GM18870 (cell line): Measurements from ENCODE around the gene DNER.
"Not testable (repeated sequence)": the region's sequence is repeated elsewhere in the genome, so short reads cannot be mapped to it uniquely, and the experiment has no call there.

Experiments used
- ATAC-seq: cut with Tn5 transposase; IDR thresholded peaks from one replicate; pipeline ENCODE4 v1.9.1; 2021; ENCODE audit warnings: moderate library complexity; ENCODE audit not compliant: unreplicated experiment

Gene DNER

GRCh38 chr2:229350117-229350805 is 364.1 kb downstream of the DNER start:
- no peak for ATAC-seq

DNA sequence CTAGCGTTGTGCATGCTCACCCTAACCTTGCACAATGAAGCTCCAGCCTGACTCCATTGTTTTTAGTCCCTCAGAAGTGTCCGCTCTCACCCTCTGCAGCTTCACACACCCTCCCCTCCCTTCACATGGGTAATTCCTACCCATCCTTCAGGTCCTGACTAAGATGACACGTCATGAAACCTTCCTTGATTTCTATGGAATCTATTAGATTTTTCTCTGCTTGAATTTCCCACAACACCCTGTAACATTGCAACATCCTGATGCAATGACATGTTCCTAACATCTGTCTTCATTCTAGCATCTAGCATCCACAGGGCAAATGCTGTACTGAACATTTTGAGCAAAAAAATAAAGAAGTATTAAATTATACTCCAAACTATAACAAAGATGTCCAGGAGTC is 366.2 kb downstream of the DNER start:
- no peak for ATAC-seq

DNA sequence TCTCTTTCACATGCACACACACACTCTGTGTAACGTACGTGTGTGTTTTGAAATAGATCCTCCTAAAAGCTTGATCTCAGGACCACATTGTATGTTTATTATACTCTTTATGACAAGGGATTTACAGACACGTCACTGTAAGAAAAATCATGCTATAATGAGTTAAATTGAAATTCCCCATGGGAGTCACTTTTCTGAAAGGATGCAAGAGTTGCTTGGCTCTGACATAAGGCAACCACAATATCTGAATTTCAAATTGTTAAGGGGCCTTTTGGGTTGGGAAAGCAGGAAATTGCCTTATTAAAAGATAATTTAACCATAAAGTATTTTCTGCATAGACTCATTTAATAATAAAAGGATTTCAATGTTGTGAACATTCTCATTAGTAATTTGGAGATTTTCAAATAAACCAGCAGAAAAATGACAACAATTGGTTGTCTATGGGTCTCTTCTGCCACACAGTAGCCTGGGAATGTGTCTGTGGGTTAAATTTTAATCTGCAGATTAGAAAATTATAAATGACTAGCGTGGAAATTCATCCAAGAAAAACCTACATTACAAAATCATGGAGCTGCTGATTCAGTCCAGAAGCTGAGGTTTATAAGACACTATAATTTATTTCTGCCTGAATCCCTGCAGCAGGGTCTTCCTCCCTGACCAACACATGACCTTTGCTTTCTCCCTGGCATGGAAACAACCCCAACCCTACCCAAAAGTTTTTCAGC is 367.4 kb downstream of the DNER start:
- ATAC-seq = no peak

DNA sequence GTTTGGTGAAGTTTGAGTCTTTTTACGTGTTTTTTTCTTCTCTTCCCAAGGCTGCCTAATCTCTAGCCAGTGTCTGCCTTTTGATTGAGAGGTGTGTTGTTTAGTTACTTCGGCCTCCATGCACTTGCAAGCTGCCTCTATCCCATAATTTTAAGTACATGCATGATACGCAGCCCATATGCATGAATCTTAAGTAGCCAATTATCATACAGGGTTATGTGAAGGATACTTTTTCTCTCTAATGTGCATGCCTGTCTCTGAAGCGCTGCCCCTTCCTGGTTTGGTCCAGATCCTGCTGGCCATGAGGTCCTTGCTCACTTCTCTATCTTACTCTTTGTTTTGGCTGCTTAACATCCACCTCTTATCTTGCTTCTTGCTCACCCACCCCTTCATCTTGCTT is 369.4 kb downstream of the DNER start:
- no peak for ATAC-seq

DNA sequence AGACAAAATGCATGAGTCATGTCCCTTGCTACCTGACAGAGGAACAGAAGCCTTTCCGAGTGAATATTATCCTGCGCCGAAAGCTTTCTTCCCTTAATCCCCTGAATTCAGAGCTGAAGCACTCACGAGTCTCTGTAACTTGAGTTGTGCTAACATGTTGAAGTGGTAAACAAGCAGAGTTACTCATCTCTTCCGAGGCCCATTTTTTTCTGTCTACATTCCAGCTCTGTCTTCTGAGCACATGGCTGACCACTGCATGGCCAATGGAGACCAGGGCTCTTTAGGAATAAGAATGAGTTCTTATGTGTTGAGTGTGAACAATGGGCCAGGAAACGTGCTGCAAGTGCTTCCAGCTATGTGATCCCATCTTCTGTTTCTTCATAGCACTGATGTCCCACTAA is 370.2 kb downstream of the DNER start:
- ATAC-seq = no peak

DNA sequence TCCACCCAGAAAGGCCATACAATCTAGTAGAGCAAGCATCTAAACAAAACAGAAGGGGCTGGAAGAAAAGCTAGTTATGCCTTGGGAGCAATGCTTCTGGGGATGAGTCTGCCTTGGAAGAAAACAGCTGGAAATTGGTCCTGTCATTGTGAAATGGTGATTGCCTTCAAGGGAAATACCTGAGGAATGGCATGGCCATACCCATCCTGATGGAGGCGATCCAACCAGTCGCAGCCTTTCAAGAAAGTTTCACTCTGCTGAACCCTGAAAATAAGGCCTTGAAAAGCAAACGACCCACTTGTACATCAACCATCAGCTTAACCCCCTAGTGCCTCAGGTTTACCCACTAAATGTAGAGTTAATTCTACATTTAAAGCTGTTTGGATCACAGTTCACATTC is 370.7 kb downstream of the DNER start:
- no peak for ATAC-seq

- ATAC-seq = no peak
Measured at GRCh38 chr2:229342376-229342775, 372.0 kb downstream of the DNER start.

DNA sequence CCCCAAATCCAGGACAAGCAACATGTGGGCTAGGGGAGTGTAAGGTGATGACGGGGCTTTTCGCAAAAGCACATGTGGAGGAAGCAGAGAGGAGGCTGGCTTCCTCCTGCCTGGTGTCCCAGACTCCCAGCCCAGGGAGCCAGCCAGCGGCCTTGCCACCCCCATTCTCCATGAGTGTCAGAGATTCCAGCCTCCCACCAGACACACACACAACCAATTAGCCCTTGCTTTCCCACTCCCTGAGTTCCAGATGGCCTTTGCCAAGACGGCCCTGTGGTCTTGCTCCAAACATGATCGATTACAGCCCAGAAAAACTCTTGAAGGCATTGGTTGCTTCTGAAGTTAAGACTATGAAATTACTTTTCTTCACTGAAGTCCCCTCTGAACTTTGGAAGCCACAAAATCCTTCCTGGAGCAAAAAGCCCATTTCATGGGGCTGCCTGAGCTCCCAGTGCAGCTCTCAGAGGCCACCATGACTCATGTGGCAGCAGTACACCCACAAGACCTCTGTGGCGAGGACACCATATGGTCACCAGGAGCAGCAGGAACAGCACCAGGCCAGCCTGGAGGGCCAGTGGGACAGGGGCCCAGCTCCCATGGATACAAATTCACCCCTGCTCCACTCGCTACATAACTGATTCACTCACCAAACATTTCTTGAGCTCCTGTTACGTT is 374.1 kb downstream of the DNER start:
- ATAC-seq = no peak

DNA sequence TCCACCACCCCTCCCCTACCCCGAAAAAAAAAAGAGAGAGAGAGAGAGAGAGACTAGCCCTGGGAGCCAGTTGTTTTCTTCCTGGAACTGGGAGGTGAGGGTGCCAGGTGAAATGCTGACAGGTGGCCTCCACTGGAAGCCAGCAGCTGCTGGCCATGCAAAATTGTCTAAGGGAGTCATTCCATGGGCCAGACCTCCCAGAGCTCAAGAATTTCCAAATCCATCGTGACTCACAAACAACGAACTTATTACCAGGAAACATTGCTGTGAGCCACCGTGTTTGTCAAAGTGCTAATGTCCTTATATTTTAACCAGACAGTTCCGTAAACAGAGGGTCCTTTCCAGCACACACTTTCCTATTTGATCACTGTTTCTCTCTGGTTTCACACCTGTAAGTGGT is 374.7 kb downstream of the DNER start:
- no peak for ATAC-seq

- ATAC-seq = not testable (repeated sequence)
Measured at GRCh38 chr2:229339171-229339570, 375.2 kb downstream of the DNER start.

DNA sequence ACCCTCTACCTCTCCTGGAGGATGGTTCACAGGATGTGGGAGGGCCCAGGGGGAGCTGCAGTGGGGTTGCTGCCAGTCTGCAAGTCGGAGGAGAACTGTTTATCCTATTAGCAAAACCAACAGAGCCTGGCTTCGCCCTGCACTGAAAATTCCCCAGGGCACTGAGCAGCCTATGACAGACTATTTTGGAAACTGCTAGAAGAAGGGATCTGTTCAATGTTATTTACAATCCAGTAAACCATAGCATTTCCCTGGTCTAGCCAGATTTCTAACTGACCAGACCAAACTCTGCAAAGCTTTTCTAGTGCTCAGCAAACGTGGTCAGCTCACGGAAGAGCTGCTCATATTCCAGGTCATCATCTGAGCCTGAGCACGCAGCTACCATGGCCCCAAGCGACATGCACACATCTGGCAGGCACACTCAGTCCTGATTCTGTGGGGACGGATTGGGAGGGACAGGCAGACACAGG is 378.4 kb downstream of the DNER start:
- no peak for ATAC-seq

DNA sequence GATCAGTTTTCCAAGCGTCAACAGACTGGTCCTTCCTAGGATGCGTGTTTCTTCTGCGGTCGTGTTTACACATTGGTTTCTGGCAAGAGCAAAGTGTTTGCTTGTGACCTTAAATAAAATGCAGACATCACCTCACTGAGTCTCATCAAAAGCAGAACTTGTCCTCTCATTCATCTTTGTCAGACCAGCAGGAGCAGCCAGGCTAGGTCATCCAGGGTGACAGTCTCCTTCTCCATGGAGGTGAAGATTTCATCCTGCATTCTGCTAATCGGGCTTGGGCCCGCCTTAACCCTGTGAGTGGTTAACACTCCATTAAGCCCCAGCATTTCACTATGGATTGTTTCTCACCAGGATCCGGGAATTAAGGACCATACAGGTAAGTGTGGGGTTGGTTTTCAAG is 379.0 kb downstream of the DNER start:
- ATAC-seq = no peak

- no peak for ATAC-seq
Measured at GRCh38 chr2:229330952-229331351, 383.4 kb downstream of the DNER start.

- ATAC-seq = no peak
Measured at GRCh38 chr2:229319558-229319957, 394.8 kb downstream of the DNER start.

GRCh38 chr2:229314117-229314516 is 400.2 kb downstream of the DNER start:
- ATAC-seq = no peak

GRCh38 chr2:229313591-229313990 is 400.8 kb downstream of the DNER start:
- ATAC-seq = no peak
